OCI-LY1 (cell line): ENCODE results near the gene INPPL1.

Experiments used
- H2AFZ ChIP-seq: fragments of 200-600 bp; sonication (generic), shearing (Covaris generic); 2 replicates; pipeline ENCODE4 v1.6.0; 2014; ENCODE audit warnings: antibody characterized with exemption, mild to moderate bottlenecking, low read length
- H3F3A ChIP-seq: fragments of 200-600 bp; sonication (generic), shearing (Covaris generic); 2 replicates; pipeline ENCODE4 v1.6.0; 2014; ENCODE audit warnings: mild to moderate bottlenecking, antibody characterized with exemption, low read length, moderate library complexity; ENCODE audit not compliant: insufficient read depth
- H3K27ac ChIP-seq: fragments of 200-600 bp; sonication (generic); 2 replicates; pipeline ENCODE4 v1.5.1; 2014; ENCODE audit warnings: low read length, mixed run types, mild to moderate bottlenecking, low read depth; ENCODE audit not compliant: poor library complexity, severe bottlenecking
- H3K27me3 ChIP-seq: fragments of 200-600 bp; sonication (generic); 2 replicates; pipeline ENCODE4 v1.6.0; 2014; ENCODE audit warnings: antibody characterized with exemption, mild to moderate bottlenecking, low read length, moderate library complexity; ENCODE audit not compliant: insufficient read depth
- H3K36me3 ChIP-seq: fragments of 200-600 bp; sonication (generic); 2 replicates; pipeline ENCODE4 v1.6.1; 2014; ENCODE audit warnings: mild to moderate bottlenecking, antibody characterized with exemption, low read length, moderate library complexity, mixed read lengths; ENCODE audit not compliant: insufficient read depth
- H3K4me1 ChIP-seq: fragments of 200-600 bp; sonication (generic); 2 replicates; pipeline ENCODE4 v1.5.1; 2014; ENCODE audit warnings: mild to moderate bottlenecking, low read length, moderate library complexity; ENCODE audit not compliant: insufficient read depth, severe bottlenecking
- H3K4me2 ChIP-seq: fragments of 200-600 bp; sonication (generic), shearing (Covaris generic); 2 replicates; pipeline ENCODE4 v1.6.1; 2014; ENCODE audit warnings: low read length
- H3K4me3 ChIP-seq: fragments of 200-600 bp; sonication (generic); 2 replicates; pipeline ENCODE4 v1.5.1; 2014; ENCODE audit warnings: low read length, low read depth, mild to moderate bottlenecking, mixed read lengths; ENCODE audit not compliant: poor library complexity, severe bottlenecking
- H3K79me2 ChIP-seq: fragments of 200-600 bp; shearing (Covaris generic); 2 replicates; pipeline ENCODE4 v1.6.1; 2016; ENCODE audit warnings: mixed run types, low read length, mixed read lengths; ENCODE audit not compliant: insufficient read depth
- H3K9ac ChIP-seq: fragments of 200-600 bp; sonication (generic), shearing (Covaris generic); 2 replicates; pipeline ENCODE4 v1.6.1; 2014; ENCODE audit warnings: mild to moderate bottlenecking, low read length, mixed read lengths
- H3K9me2 ChIP-seq: fragments of 200-600 bp; sonication (generic), shearing (Covaris generic); 2 replicates; pipeline ENCODE4 v1.6.1; 2014; ENCODE audit warnings: low read depth, mild to moderate bottlenecking, low read length, mixed read lengths
- H3K9me3 ChIP-seq: fragments of 200-600 bp; shearing (Covaris generic); 2 replicates; pipeline ENCODE4 v1.6.1; 2014; ENCODE audit warnings: low read length, mixed read lengths
- H4K20me1 ChIP-seq: fragments of 200-600 bp; sonication (generic), shearing (Covaris generic); 2 replicates; pipeline ENCODE4 v1.6.0; 2016; ENCODE audit warnings: mild to moderate bottlenecking, low read length; ENCODE audit not compliant: insufficient read depth
- EZH2 ChIP-seq: fragments of 200-600 bp; sonication (generic), shearing (Covaris generic); IDR thresholded peaks from 2 replicates; pipeline ENCODE4 v1.8.0; 2017; ENCODE audit warnings: borderline replicate concordance, mixed run types, mild to moderate bottlenecking, antibody characterized with exemption, low read length, moderate library complexity, mixed read lengths
- TF ChIP-seq, protein P1 (sequence below): fragments of 200-600 bp; sonication (generic), shearing (Covaris generic); IDR thresholded peaks from 2 replicates; pipeline ENCODE4 v1.5.1; 2017; ENCODE audit warnings: mild to moderate bottlenecking, antibody characterized with exemption, low read length, moderate library complexity, mixed read lengths

Gene INPPL1

DNA sequence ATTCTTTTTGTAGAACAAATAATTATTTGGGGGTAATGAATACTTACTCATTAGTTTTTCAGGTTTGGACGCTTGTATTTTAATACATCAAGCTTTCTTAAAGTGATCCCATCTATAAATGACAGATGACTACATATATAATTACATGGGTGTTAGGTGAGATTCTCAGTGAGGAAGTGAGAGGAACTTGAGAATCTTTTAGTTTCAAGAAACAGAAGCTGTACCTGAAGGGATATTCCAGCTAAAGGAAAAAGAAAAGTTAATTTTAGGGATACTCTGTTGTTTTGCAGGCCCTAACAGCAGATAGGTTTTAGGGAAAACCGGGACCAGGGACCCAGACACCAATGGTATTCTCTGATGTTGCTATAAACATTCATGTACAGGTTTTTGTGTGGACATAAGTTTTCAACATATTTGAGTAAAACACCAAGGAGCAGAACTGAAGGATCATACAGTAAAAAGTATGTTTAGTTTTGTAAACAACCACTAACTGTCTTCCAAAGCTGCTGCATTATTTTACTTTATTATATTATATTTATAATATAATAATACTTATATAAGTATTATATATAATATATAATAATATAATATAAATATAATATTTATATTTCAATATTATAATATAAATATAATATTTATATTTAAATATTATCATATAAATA is 43.5 kb downstream of the INPPL1 start:
- TF ChIP-seq EZH2, result no peak
- TF ChIP-seq, protein P1, sequence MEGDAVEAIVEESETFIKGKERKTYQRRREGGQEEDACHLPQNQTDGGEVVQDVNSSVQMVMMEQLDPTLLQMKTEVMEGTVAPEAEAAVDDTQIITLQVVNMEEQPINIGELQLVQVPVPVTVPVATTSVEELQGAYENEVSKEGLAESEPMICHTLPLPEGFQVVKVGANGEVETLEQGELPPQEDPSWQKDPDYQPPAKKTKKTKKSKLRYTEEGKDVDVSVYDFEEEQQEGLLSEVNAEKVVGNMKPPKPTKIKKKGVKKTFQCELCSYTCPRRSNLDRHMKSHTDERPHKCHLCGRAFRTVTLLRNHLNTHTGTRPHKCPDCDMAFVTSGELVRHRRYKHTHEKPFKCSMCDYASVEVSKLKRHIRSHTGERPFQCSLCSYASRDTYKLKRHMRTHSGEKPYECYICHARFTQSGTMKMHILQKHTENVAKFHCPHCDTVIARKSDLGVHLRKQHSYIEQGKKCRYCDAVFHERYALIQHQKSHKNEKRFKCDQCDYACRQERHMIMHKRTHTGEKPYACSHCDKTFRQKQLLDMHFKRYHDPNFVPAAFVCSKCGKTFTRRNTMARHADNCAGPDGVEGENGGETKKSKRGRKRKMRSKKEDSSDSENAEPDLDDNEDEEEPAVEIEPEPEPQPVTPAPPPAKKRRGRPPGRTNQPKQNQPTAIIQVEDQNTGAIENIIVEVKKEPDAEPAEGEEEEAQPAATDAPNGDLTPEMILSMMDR, result no peak

DNA sequence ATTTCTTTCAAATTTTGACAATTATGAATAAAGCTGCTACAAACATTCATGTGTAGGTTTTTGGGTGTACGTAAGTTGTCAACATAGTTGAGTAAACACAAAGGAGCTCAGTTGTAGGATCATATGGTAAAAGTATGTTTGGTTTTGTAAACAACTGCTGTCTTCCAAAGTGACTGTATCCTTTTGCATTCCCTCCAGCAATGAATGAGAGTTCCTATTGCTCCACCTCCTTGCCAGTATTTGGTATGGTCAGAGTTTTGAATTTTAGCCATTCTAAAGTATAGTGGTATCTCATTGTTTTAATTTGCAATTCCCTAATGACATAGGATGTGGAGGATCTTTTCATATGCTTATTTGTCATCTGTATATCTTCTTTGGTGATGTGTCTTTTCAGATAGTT is 47.4 kb downstream of the INPPL1 start:
- TF ChIP-seq EZH2, result no peak
- TF ChIP-seq, protein P1, result no peak
- Histone ChIP-seq H3K27me3 (no peaks in the 10 kb centered on the region), H3F3A (no peaks in the 10 kb centered on the region), H3K4me3 (no peak overlapping the region), H3K9me2 (no peaks in the 10 kb centered on the region), H3K36me3 (no peaks in the 10 kb centered on the region), H3K27ac (no peak overlapping the region), H4K20me1 (no peaks in the 10 kb centered on the region), H2AFZ (no peak overlapping the region), H3K4me1 (no peaks in the 10 kb centered on the region), H3K9ac (no peak overlapping the region), H3K4me2 (no peak overlapping the region), H3K9me3 (no peaks in the 10 kb centered on the region), H3K79me2 (no peaks in the 10 kb centered on the region)

More for the DNA sequence above, 43.5 kb downstream of the INPPL1 start:
- Histone ChIP-seq H3K9me2 (no peaks in the 10 kb centered on the region), H3K4me2 (no peak overlapping the region), H3K79me2 (no peaks in the 10 kb centered on the region), H3K9me3 (no peaks in the 10 kb centered on the region), H3K4me3 (no peak overlapping the region), H3F3A (no peaks in the 10 kb centered on the region), H3K9ac (no peak overlapping the region), H3K4me1 (no peaks in the 10 kb centered on the region), H2AFZ (no peak overlapping the region), H4K20me1 (no peaks in the 10 kb centered on the region), H3K27me3 (no peaks in the 10 kb centered on the region), H3K27ac (no peak overlapping the region), H3K36me3 (no peaks in the 10 kb centered on the region)

DNA sequence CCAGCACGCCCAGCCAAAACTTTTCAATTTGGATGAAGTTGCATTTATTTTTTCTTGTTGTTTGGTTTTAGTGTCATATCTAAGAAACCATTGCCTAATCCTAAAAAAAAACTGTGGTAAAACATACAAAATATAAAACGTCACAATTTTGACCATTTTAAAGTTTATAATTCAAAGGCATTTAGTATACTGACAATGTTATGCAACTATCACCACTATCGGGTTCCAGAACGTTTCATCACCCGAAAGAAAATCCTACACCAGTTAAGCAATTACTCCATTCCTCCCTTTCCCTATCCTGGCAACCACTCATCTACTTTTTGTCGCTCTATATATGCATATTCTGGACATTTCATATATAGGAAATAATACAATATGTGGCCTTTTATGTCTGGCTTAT is 49.9 kb downstream of the INPPL1 start:
- H3K27ac ChIP-seq, result no peak overlapping the region
- H3K79me2 ChIP-seq, result no peaks in the 10 kb centered on the region
- no peak overlapping the region for H2AFZ ChIP-seq
- no peak overlapping the region for H3K4me2 ChIP-seq
- H3K4me3 ChIP-seq, result no peak overlapping the region
- no peaks in the 10 kb centered on the region for H3F3A ChIP-seq
- no peaks in the 10 kb centered on the region for H3K9me3 ChIP-seq
- H3K9me2 ChIP-seq, result no peaks in the 10 kb centered on the region
- no peaks in the 10 kb centered on the region for H3K27me3 ChIP-seq
- H3K36me3 ChIP-seq, result no peaks in the 10 kb centered on the region
- no peaks in the 10 kb centered on the region for H3K4me1 ChIP-seq
- H4K20me1 ChIP-seq, result no peaks in the 10 kb centered on the region
- H3K9ac ChIP-seq, result no peak overlapping the region
- TF ChIP-seq, protein P1, result no peak
- no peak for TF ChIP-seq EZH2
